ENCODE results near the gene THBD.

Gene THBD

GRCh38 chr20:23094927-23095326 lies 45.5 kb upstream of the THBD start:
- no peak for TF ChIP-seq CTCF (IDR thresholded peaks at IDR 0.05; ENCODE audit: extremely low read depth, insufficient read depth, missing control alignments)
- in situ Hi-C loops (cut with MboI; ENCODE audit: low pct_unique_long_range_greater_than_20kb, low sequenced_read_pairs, unreplicated experiment) = no loop called here
- DNase-seq (ENCODE audit: low spot score) = no peak

DNA sequence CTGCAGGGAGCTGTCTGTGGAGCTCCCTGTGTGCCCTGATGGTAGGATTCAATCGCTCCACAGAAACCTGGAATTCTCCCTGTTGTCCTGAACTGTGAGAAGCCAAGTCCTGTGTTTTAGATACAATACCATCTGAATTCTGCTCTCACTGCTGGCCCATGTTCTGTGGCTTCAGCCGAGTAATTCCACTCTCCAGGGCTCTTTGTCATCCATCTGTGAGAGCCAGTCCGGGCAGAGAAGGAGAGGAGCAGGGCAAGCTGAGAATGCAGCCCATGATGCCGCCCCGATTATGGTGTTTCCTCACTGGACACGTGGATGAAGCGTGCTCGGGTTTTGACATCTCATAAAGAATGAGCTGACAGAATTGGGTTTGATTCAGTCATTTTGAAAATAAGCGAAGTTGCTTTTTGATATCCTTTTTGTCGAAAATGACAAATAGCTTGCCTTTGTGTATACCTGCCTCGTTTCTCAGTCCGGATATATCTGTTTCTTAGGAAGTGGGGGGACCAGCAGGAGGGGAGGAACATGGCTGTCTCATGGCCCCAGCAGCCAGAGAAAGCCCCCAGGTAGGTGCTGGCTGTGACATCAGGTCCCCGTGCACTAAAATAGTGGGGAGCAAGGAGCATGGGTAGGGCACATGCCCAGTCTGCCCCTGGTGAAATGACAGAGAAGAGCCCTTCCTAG lies 44.9 kb upstream of the THBD start:
- no peak for DNase-seq (ENCODE audit: low spot score)
- in situ Hi-C loops (cut with MboI; ENCODE audit: low pct_unique_long_range_greater_than_20kb, low sequenced_read_pairs, unreplicated experiment) = no loop called here
- TF ChIP-seq CTCF (IDR thresholded peaks at IDR 0.05; ENCODE audit: extremely low read depth, insufficient read depth, missing control alignments) = no peak

DNA sequence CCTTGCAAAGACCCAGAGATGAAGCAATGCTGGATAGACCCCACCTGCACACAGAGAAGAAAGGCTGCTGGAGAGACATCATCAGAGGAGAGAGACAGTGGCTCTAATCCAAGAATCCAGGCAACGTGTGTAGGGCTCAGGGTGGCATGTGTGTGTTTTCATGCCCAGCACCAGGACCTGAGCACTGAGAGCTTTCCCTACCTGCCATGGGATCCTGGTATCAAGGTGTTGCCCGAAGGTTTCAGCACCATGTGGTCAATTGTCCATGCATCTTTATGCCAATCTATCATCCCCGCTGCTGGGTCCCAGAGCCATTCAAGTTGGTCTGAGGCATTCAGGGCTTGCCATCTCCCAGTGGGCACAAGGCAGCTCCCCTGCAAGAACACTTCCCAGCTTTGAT lies 44.1 kb upstream of the THBD start:
- in situ Hi-C loops (cut with MboI; ENCODE audit: low pct_unique_long_range_greater_than_20kb, low sequenced_read_pairs, unreplicated experiment) = no loop called here
- TF ChIP-seq CTCF (IDR thresholded peaks at IDR 0.05; ENCODE audit: extremely low read depth, insufficient read depth, missing control alignments) = no peak
- no peak for DNase-seq (ENCODE audit: low spot score)

DNA sequence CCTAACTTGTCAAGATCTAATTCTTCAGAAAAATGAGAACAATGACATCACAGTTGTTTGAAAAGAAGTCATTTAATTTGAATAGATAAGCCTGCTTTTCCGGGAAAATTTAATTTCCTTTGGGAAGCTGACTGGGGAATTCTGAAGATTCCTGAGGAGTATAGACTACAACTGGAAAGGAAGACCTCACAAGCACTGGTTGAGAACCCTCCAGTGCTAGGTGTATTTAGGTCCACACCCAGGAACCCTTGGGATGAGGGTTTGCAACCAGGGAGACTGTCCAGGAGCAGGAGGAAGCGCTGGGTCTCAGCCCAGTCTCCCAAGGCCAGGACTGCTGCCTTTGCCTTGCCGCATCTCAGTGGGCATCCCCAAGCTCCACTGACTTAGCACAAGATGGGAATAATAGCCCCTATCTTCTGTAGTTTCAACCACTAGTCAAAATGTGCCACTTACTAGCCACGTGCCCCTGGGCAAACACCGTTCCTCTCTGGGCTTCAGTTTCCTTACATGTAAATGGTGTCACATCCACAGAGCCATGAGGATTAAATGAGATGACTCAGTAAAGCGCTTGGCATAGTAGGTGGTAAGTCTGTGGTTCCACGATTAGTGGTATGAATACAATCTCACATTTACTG lies 43.5 kb upstream of the THBD start:
- no peak for DNase-seq (ENCODE audit: low spot score)
- in situ Hi-C loops (cut with MboI; ENCODE audit: low pct_unique_long_range_greater_than_20kb, low sequenced_read_pairs, unreplicated experiment) = no loop called here
- no peak for TF ChIP-seq CTCF (IDR thresholded peaks at IDR 0.05; ENCODE audit: extremely low read depth, insufficient read depth, missing control alignments)

GRCh38 chr20:23092384-23092756 lies 42.9 kb upstream of the THBD start:
- no peak for TF ChIP-seq CTCF (IDR thresholded peaks at IDR 0.05; ENCODE audit: extremely low read depth, insufficient read depth, missing control alignments)
- in situ Hi-C loops (cut with MboI; ENCODE audit: low pct_unique_long_range_greater_than_20kb, low sequenced_read_pairs, unreplicated experiment) = no loop called here

GRCh38 chr20:23091721-23092383 lies 42.4 kb upstream of the THBD start:
- in situ Hi-C loops (cut with MboI; ENCODE audit: low pct_unique_long_range_greater_than_20kb, low sequenced_read_pairs, unreplicated experiment) = no loop called here

More at GRCh38 chr20:23092384-23092756, 42.9 kb upstream of the THBD start:
- DNase-seq (ENCODE audit: low spot score) = no peak

More at GRCh38 chr20:23091721-23092383, 42.4 kb upstream of the THBD start:
- no peak for TF ChIP-seq CTCF (IDR thresholded peaks at IDR 0.05; ENCODE audit: extremely low read depth, insufficient read depth, missing control alignments)
- no peak for DNase-seq (ENCODE audit: low spot score)
